Keratinocyte (primary cell): ENCODE measurements around the gene ZNF627. TPM values are rescaled to one million over a fixed set of nuclear protein-coding genes. Genes with fewer than 3 reads are reported as not detected.

Source experiments
- DNase-seq: peaks from one replicate; pipeline ENCODE4 v3.0.0-alpha.2; 2011; ENCODE audit warnings: low read depth, missing footprints, low spot score
- FAIRE-seq: peaks from 2 replicates; lab custom pipeline; 2011; peaks lifted over from hg19 to GRCh38; lab: Jason Lieb, UNC
- H2AFZ ChIP-seq: 2 replicates; pipeline ENCODE4 v1.6.0; 2012; ENCODE audit warnings: low read length, control low read depth, inconsistent platforms; ENCODE audit not compliant: control insufficient read depth
- H3K27ac ChIP-seq: 2 replicates; pipeline ENCODE4 v1.5.1; 2011; ENCODE audit warnings: low read length; ENCODE audit not compliant: control insufficient read depth, insufficient read depth
- H3K27me3 ChIP-seq: 3 replicates; pipeline ENCODE4 v1.6.0; 2011; ENCODE audit warnings: low read length; ENCODE audit not compliant: control insufficient read depth, insufficient read depth; ENCODE audit errors: extremely low read depth
- H3K36me3 ChIP-seq, 2 experiments: 2 replicates in 1 of 2; 3 replicates in 1 of 2; pipeline ENCODE4 v1.5.1; 2011; ENCODE audit warnings: low read length in 2 of 2, mild to moderate bottlenecking in 1 of 2; ENCODE audit not compliant: control insufficient read depth in 2 of 2, insufficient read depth in 2 of 2; ENCODE audit errors: extremely low read depth in 1 of 2
- H3K4me1 ChIP-seq: 3 replicates; pipeline ENCODE4 v1.5.1; 2011; ENCODE audit warnings: low read length; ENCODE audit not compliant: control insufficient read depth, insufficient read depth; ENCODE audit errors: extremely low read depth
- H3K4me2 ChIP-seq: 3 replicates; pipeline ENCODE4 v1.6.0; 2011; ENCODE audit warnings: low read depth, low read length; ENCODE audit not compliant: control insufficient read depth, insufficient read depth; ENCODE audit errors: extremely low read depth
- H3K4me3 ChIP-seq, 3 experiments: fragments of 200-600 bp in 1 of 3; sonication (generic) in 1 of 3; 2 replicates in 2 of 3; 3 replicates in 1 of 3; pipeline ENCODE4 v1.5.1; 2011 to 2016; ENCODE audit warnings: low read length in 3 of 3, mild to moderate bottlenecking in 3 of 3, control low read depth in 2 of 3, inconsistent platforms in 1 of 3, low read depth in 1 of 3, mixed read lengths in 1 of 3, mixed run types in 1 of 3, moderate library complexity in 1 of 3; ENCODE audit not compliant: control insufficient read depth in 2 of 3, insufficient read depth in 2 of 3; ENCODE audit errors: extremely low read depth in 1 of 3
- H3K79me2 ChIP-seq: 2 replicates; pipeline ENCODE4 v1.6.0; 2012; ENCODE audit warnings: low read length; ENCODE audit not compliant: control insufficient read depth, insufficient read depth
- H3K9ac ChIP-seq: 3 replicates; pipeline ENCODE4 v1.6.0; 2011; ENCODE audit warnings: low read length; ENCODE audit not compliant: control insufficient read depth, insufficient read depth; ENCODE audit errors: extremely low read depth
- H3K9me1 ChIP-seq: 3 replicates; pipeline ENCODE4 v1.6.0; 2011; ENCODE audit warnings: low read length; ENCODE audit not compliant: control insufficient read depth, insufficient read depth; ENCODE audit errors: extremely low read depth
- H3K9me3 ChIP-seq: 2 replicates; pipeline ENCODE4 v1.5.1; 2012; ENCODE audit warnings: low read depth, low read length; ENCODE audit not compliant: control insufficient read depth
- H4K20me1 ChIP-seq: 3 replicates; pipeline ENCODE4 v1.6.0; 2011; ENCODE audit warnings: low read length; ENCODE audit not compliant: control insufficient read depth, insufficient read depth; ENCODE audit errors: extremely low read depth
- EZH2 ChIP-seq: IDR thresholded peaks from one replicate; pipeline ENCODE4 v1.6.1; 2012; ENCODE audit warnings: inconsistent platforms, mild to moderate bottlenecking, low read length, moderate library complexity
- dilution Hi-C: fragments of 300-500 bp; cut with MboI; formaldehyde crosslinking; loops from one replicate; pipeline ENCODE4 v1.7.0; 2020; ENCODE audit warnings: low sequenced_read_pairs; ENCODE audit not compliant: extremely low pct_ligation_motif_present
- polyA plus RNA-seq, 5 experiments: library from polyadenylated mRNA; depleted of rRNA in 3 of 5; stranded (reverse) in 3 of 5; stranded (forward) in 1 of 5; unstranded in 1 of 5; fragments of >200 nt; gene quantifications; 1 replicate in 1 of 5; 2 replicates in 3 of 5; 3 replicates in 1 of 5; pipeline versions ENCODE4 v1.2.1 to v1.2.3, GENCODE V29; 2011 to 2012; ENCODE audit warnings: missing spikeins in 2 of 5, low read depth in 1 of 5, low replicate concordance in 1 of 5
- TF ChIP-seq, protein P1 (sequence below), 3 experiments: IDR thresholded peaks in 1 of 3; conservative IDR thresholded peaks in 1 of 3; optimal IDR thresholded peaks in 1 of 3; 2 replicates in 2 of 3; 3 replicates in 1 of 3; pipeline versions ENCODE3 to v1.5.1; 2011; ENCODE audit warnings: low read length in 3 of 3, mild to moderate bottlenecking in 3 of 3, moderate library complexity in 2 of 3, control low read depth in 1 of 3, inconsistent platforms in 1 of 3; ENCODE audit not compliant: insufficient read depth in 2 of 3; ENCODE audit errors: extremely low read depth in 1 of 3

ZNF627 gene
- polyA plus RNA-seq, 1 donor (not counting 4 experiments of a cell fraction or from before 2014, with no cell fraction given) = 8.5 TPM

DNA sequence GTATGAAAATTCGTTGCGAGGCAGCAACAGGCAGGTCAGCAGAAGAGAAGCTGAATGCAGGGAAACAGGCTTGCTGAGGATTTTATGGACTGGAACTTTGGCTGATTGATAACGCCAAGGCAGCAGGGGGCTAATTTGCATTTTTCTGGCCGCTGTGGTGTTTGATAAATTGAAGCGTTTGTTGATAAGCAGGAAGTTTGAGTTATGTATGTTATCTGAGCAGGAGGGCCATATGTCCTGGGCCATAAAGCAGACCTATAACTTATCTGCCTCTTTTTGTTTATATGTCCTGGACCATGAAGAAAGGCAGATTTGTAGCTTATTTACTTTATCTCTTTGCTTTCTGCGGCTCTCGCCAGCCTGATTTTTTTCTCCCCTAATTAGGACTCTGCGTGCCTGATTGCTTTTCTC, 65.9 kb downstream of the ZNF627 start:
- H3K79me2 ChIP-seq = no peaks in the 10 kb centered on the region
- no peak overlapping the region for H2AFZ ChIP-seq
- H3K4me1 ChIP-seq = no peaks in the 10 kb centered on the region
- H3K9me3 ChIP-seq = no peaks in the 10 kb centered on the region
- no peaks in the 10 kb centered on the region for H3K9me1 ChIP-seq
- H3K4me2 ChIP-seq = no peak overlapping the region
- no peak for DNase-seq
- H3K9ac ChIP-seq = no peak overlapping the region
- no peak overlapping the region for H3K27ac ChIP-seq
- H4K20me1 ChIP-seq = no peaks in the 10 kb centered on the region
- H3K36me3 ChIP-seq = no peaks in the 10 kb centered on the region
- FAIRE-seq = no peak
- H3K4me3 ChIP-seq = no peak overlapping the region
- no peak for TF ChIP-seq EZH2
- TF ChIP-seq, protein P1, sequence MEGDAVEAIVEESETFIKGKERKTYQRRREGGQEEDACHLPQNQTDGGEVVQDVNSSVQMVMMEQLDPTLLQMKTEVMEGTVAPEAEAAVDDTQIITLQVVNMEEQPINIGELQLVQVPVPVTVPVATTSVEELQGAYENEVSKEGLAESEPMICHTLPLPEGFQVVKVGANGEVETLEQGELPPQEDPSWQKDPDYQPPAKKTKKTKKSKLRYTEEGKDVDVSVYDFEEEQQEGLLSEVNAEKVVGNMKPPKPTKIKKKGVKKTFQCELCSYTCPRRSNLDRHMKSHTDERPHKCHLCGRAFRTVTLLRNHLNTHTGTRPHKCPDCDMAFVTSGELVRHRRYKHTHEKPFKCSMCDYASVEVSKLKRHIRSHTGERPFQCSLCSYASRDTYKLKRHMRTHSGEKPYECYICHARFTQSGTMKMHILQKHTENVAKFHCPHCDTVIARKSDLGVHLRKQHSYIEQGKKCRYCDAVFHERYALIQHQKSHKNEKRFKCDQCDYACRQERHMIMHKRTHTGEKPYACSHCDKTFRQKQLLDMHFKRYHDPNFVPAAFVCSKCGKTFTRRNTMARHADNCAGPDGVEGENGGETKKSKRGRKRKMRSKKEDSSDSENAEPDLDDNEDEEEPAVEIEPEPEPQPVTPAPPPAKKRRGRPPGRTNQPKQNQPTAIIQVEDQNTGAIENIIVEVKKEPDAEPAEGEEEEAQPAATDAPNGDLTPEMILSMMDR (optimal IDR thresholded peaks at IDR 0.05 in 1 of 3, IDR thresholded peaks at IDR 0.05 in 1 of 3, conservative IDR thresholded peaks at IDR 0.05 in 1 of 3; ENCODE audit: extremely low read depth in 1 of 3, insufficient read depth in 2 of 3, low read length in 3 of 3) = no peak
- dilution Hi-C loops = no loop called here
- no peaks in the 10 kb centered on the region for H3K27me3 ChIP-seq

Other genes starting within 250 kb of the ZNF627 start
- gene PLPPR2, start 242.1 kb upstream of the ZNF627 start, polyA plus RNA-seq = 3.5 to 9.1 TPM (median 5.7 TPM) in 3 replicates
- 2.1 to 2.5 TPM (median 2.2 TPM) in 3 replicates for gene SWSAP1, start 222.8 kb upstream of the ZNF627 start, polyA plus RNA-seq
- gene EPOR, start 213.2 kb upstream of the ZNF627 start, polyA plus RNA-seq = 0.68 to 0.94 TPM (median 0.85 TPM) in 3 replicates
- not detected in 3 replicates for gene RGL3, start 178.2 kb upstream of the ZNF627 start, polyA plus RNA-seq
- 0.05 to 0.52 TPM (median 0.09 TPM) in 3 replicates for gene ODAD3, start 162.4 kb upstream of the ZNF627 start, polyA plus RNA-seq
- 47.9 to 125 TPM (median 56.3 TPM) in 3 replicates for gene PRKCSH, start 161.8 kb upstream of the ZNF627 start, polyA plus RNA-seq
- gene ELAVL3, start 116.4 kb upstream of the ZNF627 start, polyA plus RNA-seq = not detected in 3 replicates
- 3.7 to 5.8 TPM (median 3.8 TPM) in 3 replicates for gene ZNF653, start 91.6 kb upstream of the ZNF627 start, polyA plus RNA-seq
- gene ECSIT, start 68.3 kb upstream of the ZNF627 start, polyA plus RNA-seq = 16.0 to 18.8 TPM (median 18.3 TPM) in 3 replicates
- gene CNN1, start 58.6 kb upstream of the ZNF627 start, polyA plus RNA-seq = 0.16 TPM in 1 of 3 replicates, not detected in the others
- 45.3 to 96.1 TPM (median 47.5 TPM) in 3 replicates for gene ELOF1, start 38.3 kb upstream of the ZNF627 start, polyA plus RNA-seq
- 10.3 to 35.5 TPM (median 15.0 TPM) in 3 replicates for gene ACP5, start 19.8 kb upstream of the ZNF627 start, polyA plus RNA-seq
- gene ZNF823, start 141.5 kb downstream of the ZNF627 start, polyA plus RNA-seq = 3.7 to 6.3 TPM (median 5.6 TPM) in 3 replicates
- gene ZNF441, start 169.5 kb downstream of the ZNF627 start, polyA plus RNA-seq = 1.8 to 3.1 TPM (median 3.1 TPM) in 3 replicates
- 0.36 to 1.3 TPM (median 0.76 TPM) in 3 replicates for gene ZNF491, start 201.0 kb downstream of the ZNF627 start, polyA plus RNA-seq
- gene ZNF440, start 216.8 kb downstream of the ZNF627 start, polyA plus RNA-seq = 4.7 to 10.7 TPM (median 6.6 TPM) in 3 replicates